CD4-positive, alpha-beta T cell treated with Interferon alpha-2 for 1 hour (primary cell): Measurements from ENCODE around the gene BLVRA.
"Not testable (repeated sequence)": the region's sequence is repeated elsewhere in the genome, so short reads cannot be mapped to it uniquely, and the experiment has no call there.

Experiments
- DNase-seq, 2 donors: peaks; one replicate each; pipeline ENCODE4 v3.0.0-alpha.2; 2020 to 2022

The BLVRA gene

GRCh38 chr7:43769791-43770465 lies 11.4 kb downstream of the BLVRA start:
- DNase-seq, result no peak

- DNase-seq, result no peak
Measured at GRCh38 chr7:43771128-43771527, 12.6 kb downstream of the BLVRA start.

- no peak for DNase-seq
Measured at GRCh38 chr7:43771573-43771972, 13.1 kb downstream of the BLVRA start.

GRCh38 chr7:43773268-43773667 lies 14.8 kb downstream of the BLVRA start:
- not testable (repeated sequence) for DNase-seq

GRCh38 chr7:43775255-43775654 lies 16.8 kb downstream of the BLVRA start:
- DNase-seq, result not testable (repeated sequence)

- DNase-seq, result not testable (repeated sequence)
Measured at GRCh38 chr7:43778293-43779044, 20.0 kb downstream of the BLVRA start.

- no peak for DNase-seq
Measured at GRCh38 chr7:43779045-43779812, 20.7 kb downstream of the BLVRA start.

GRCh38 chr7:43781726-43782607 lies 23.5 kb downstream of the BLVRA start:
- no peak for DNase-seq

- DNase-seq, result no peak
Measured at GRCh38 chr7:43782768-43783555, 24.5 kb downstream of the BLVRA start.

GRCh38 chr7:43784030-43784584 lies 25.6 kb downstream of the BLVRA start:
- DNase-seq, result no peak

GRCh38 chr7:43784585-43785087 lies 26.2 kb downstream of the BLVRA start:
- DNase-seq, result peak in 1 of 2 donors; percentile 26

- no peak for DNase-seq
Measured at GRCh38 chr7:43785420-43785819, 26.9 kb downstream of the BLVRA start.

- DNase-seq, result no peak
Measured at GRCh38 chr7:43787771-43788170, 29.3 kb downstream of the BLVRA start.

- DNase-seq, result no peak
Measured at GRCh38 chr7:43790006-43790405, 31.5 kb downstream of the BLVRA start.

- no peak for DNase-seq
Measured at GRCh38 chr7:43790834-43791233, 32.4 kb downstream of the BLVRA start.

- peak in 1 of 2 donors; percentile 23 for DNase-seq
Measured at GRCh38 chr7:43791665-43792064, 33.2 kb downstream of the BLVRA start.

- no peak for DNase-seq
Measured at GRCh38 chr7:43792471-43793150, 34.1 kb downstream of the BLVRA start.

- DNase-seq, result no peak
Measured at GRCh38 chr7:43799605-43800004, 41.1 kb downstream of the BLVRA start.

GRCh38 chr7:43803865-43804264 lies 45.4 kb downstream of the BLVRA start:
- no peak for DNase-seq

GRCh38 chr7:43808410-43808809 lies 49.9 kb downstream of the BLVRA start:
- peak in 1 of 2 donors; percentile 38 for DNase-seq
